Hepatocyte (in vitro differentiated cells): ENCODE data around the gene AP2M1.

Experiments
- CTCF ChIP-seq: fragments of 200-600 bp; sonication (generic); IDR thresholded peaks from 2 replicates; pipeline ENCODE4 v1.5.1; 2016; ENCODE audit warnings: antibody characterized with exemption, mild to moderate bottlenecking; ENCODE audit not compliant: poor library complexity
- EZH2 ChIP-seq: fragments of 200-600 bp; sonication (generic); IDR thresholded peaks from 2 replicates; pipeline ENCODE4 v1.6.1; 2016; ENCODE audit warnings: antibody characterized with exemption, mild to moderate bottlenecking, borderline replicate concordance
- EZH2phosphoT487 ChIP-seq: fragments of 200-600 bp; sonication (generic); IDR thresholded peaks from one replicate; pipeline ENCODE4 v1.6.1; 2018; ENCODE audit warnings: antibody characterized with exemption, mild to moderate bottlenecking, low read depth, moderate library complexity; ENCODE audit not compliant: unreplicated experiment, severe bottlenecking

DNA sequence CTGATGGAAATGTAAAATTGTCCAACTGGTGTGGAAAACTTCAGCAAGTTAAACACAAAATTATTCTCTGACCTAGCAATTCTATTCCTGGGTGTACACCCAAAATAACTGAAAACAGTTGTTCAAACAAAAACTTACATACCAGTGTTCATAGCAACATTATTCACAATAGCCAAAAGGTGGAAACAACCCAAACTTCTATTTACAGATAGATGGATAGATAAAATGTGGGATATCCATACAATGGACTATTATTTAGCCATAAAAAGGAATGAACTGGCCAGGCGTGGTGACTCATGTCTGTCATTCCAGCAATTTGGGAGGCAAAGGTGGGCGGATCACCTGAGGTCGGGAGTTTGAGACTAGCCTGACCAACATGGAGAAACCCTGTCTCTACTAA lies 47.9 kb downstream of the AP2M1 start:
- TF ChIP-seq CTCF (no peak), EZH2 (no peak), EZH2phosphoT487 (no peak)
